ENCODE measurements around the gene CLEC9A.

Gene CLEC9A

DNA sequence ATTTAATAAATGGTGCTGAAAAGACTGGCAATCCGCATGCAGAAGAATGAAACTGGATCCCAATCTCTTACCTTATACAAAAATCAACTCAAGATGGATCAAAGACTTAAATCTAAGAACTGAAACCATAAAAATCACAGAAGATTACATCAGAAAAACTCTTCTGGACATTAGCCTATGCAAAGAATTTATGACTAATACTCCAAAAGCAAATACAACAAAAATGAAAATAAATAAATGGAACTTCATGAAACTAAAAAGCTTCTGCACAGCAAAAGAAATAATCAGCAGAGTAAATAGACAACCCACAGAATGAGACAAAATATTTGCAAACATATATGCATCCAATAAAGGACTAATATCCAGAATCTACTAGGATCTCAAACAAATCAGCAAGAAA, 82.6 kb downstream of the CLEC9A start:
- no peak for DNase-seq

DNA sequence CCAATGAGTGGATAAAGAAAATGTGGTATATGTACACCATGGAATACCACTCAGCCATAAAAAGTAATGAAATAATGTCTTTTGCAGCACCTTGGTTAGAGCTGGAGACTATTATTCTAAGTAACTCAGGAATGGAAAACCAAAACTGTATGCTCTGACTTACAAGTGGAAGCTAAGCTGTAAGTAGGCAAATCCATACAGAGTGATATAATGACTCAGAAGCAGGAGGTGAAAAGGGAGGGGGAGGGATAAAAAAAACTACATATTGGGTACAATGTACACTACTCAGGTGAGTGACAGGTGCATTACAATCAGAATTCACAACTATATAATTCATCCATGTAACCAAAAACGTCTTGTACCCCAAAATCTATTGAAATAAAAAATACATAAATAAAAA, 83.4 kb downstream of the CLEC9A start:
- DNase-seq, result no peak

DNA sequence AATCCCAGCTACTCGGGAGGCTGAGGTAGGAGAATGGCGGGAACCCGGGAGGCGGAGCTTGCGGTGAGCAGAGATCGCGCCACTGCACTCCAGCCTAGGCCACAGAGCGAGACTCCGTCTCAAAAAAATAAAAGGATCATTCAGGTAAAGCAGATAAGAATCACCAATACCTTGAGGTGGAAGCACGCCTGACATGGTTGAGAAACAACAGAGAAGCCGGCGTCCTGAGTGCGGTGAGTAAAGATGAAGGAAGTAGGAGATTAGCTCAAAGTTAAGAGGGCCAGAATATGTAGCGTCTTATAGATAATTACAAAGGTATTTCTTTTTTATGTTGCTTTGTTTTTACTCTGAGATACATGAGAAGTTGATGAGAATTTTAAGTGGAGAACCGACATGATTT, 84.8 kb downstream of the CLEC9A start:
- DNase-seq, result no peak
